Urothelium cell line (cell line): ENCODE measurements around the gene RNF152.

Experiments
- DNase-seq: peaks from one replicate; pipeline ENCODE4 v3.0.0; 2011; ENCODE audit warnings: low spot score, mixed read lengths
- FAIRE-seq: peaks from 2 replicates; lab custom pipeline; 2011; peaks lifted over from hg19 to GRCh38; lab: Jason Lieb, UNC

The RNF152 gene

GRCh38 chr18:61765097-61765496 lies 127.7 kb downstream of the RNF152 start:
- no peak for DNase-seq

GRCh38 chr18:61764381-61764780 lies 128.4 kb downstream of the RNF152 start:
- DNase-seq (no peak), FAIRE-seq (no peak)

More at GRCh38 chr18:61765097-61765496, 127.7 kb downstream of the RNF152 start:
- no peak for FAIRE-seq

GRCh38 chr18:61761875-61762274 lies 130.9 kb downstream of the RNF152 start:
- DNase-seq (no peak), FAIRE-seq (no peak)
